ENCODE data around the gene TMEM30B. TPM values are rescaled to one million over a fixed set of nuclear protein-coding genes. Genes with fewer than 3 reads are reported as not detected.
A peak's percentile ranks its signal among the peaks of the same experiment; 100 is the strongest.

The TMEM30B gene
- total RNA-seq, 4 donors from 2014 or later: 0.83 to 4.4 (median 3.0) TPM

GRCh38 chr14:61277232-61277631 lies 3.9 kb downstream of the TMEM30B start:
- TF ChIP-seq EP300 (IDR thresholded peaks at IDR 0.05) (no peak), CTCF (IDR thresholded peaks at IDR 0.05) (no peak), POLR2A (IDR thresholded peaks at IDR 0.05; ENCODE audit: low read depth) (no peak), POLR2AphosphoS5 (IDR thresholded peaks at IDR 0.05) (no peak)

GRCh38 chr14:61271552-61271951 lies 9.6 kb downstream of the TMEM30B start:
- Histone ChIP-seq H3K36me3 (no peaks in the 10 kb centered on the region), H3K9me3 (no peaks in the 10 kb centered on the region), H3K4me1 (peaks cover 0 to 6% (median 4%) of the 10 kb centered on the region in 4 donors), H3K27ac (replicated peaks in 1 of 4) (no peak overlapping the region), H3K4me3 (no peak overlapping the region), H3K27me3 (peaks cover 0 to 39% (median 0%) of the 10 kb centered on the region in 4 donors)
- DNase-seq (ENCODE audit: extremely low spot score): peak; percentile 53
- intact Hi-C loops (cut with DNase I): no loop called here
- WGBS: 92% methylated on average over 2 of the region's 2 CpGs
- TF ChIP-seq POLR2AphosphoS5 (IDR thresholded peaks at IDR 0.05): no peak
- TF ChIP-seq POLR2A (IDR thresholded peaks at IDR 0.05; ENCODE audit: low read depth): no peak
- TF ChIP-seq EP300 (IDR thresholded peaks at IDR 0.05): no peak
- no peak for TF ChIP-seq CTCF (IDR thresholded peaks at IDR 0.05)

More at GRCh38 chr14:61277232-61277631, 3.9 kb downstream of the TMEM30B start:
- Histone ChIP-seq H3K9me3 (no peaks in the 10 kb centered on the region), H3K27me3 (peaks cover 0 to 49% (median 11%) of the 10 kb centered on the region in 4 donors), H3K4me3 (no peak overlapping the region), H3K36me3 (no peaks in the 10 kb centered on the region), H3K4me1 (peaks cover 9 to 18% (median 16%) of the 10 kb centered on the region in 4 donors), H3K27ac (replicated peaks in 1 of 4) (no peak overlapping the region)
- no peak for DNase-seq (ENCODE audit: extremely low spot score)
- WGBS: 70% methylated on average over 1 of the region's 1 CpG
- intact Hi-C loops (cut with DNase I): no loop called here

- H3K9me3 ChIP-seq: no peaks in the 10 kb centered on the region
- TF ChIP-seq POLR2A (IDR thresholded peaks at IDR 0.05; ENCODE audit: low read depth) (no peak), CTCF (IDR thresholded peaks at IDR 0.05) (no peak), EP300 (IDR thresholded peaks at IDR 0.05) (no peak)
- 74% methylated on average over 4 of the region's 4 CpGs for WGBS
- peaks cover 0 to 6% (median 4%) of the 10 kb centered on the region in 4 donors for H3K4me1 ChIP-seq
- H3K36me3 ChIP-seq: no peaks in the 10 kb centered on the region
- peaks cover 0 to 36% (median 0%) of the 10 kb centered on the region in 4 donors for H3K27me3 ChIP-seq
- no peak for DNase-seq (ENCODE audit: extremely low spot score)
- H3K4me3 ChIP-seq: no peak overlapping the region
- H3K27ac ChIP-seq (replicated peaks in 1 of 4): no peak overlapping the region
- intact Hi-C loops (cut with DNase I): no loop called here
These were observed 10.4 kb downstream of the TMEM30B start for GRCh38 chr14:61270714-61271113.

- peaks cover 0 to 6% (median 4%) of the 10 kb centered on the region in 4 donors for H3K4me1 ChIP-seq
- TF ChIP-seq POLR2AphosphoS5 (IDR thresholded peaks at IDR 0.05) (no peak), CTCF (IDR thresholded peaks at IDR 0.05) (peak; percentile 75 to 82 (median 78))
- H3K4me3 ChIP-seq: peak overlapping the region; percentile 37 to 55 (median 40)
- no peaks in the 10 kb centered on the region for H3K9me3 ChIP-seq
- peaks cover 0 to 35% (median 0%) of the 10 kb centered on the region in 4 donors for H3K27me3 ChIP-seq
- WGBS: 9% methylated on average over 19 of the region's 21 CpGs
- no peak for DNase-seq (ENCODE audit: extremely low spot score)
- no peaks in the 10 kb centered on the region for H3K36me3 ChIP-seq
- no peak overlapping the region for H3K27ac ChIP-seq (replicated peaks in 1 of 4)
- intact Hi-C loops (cut with DNase I): no loop called here
These were observed 11.6 kb downstream of the TMEM30B start for GRCh38 chr14:61269321-61270083.
